Endodermal cell (in vitro differentiated cells): ENCODE measurements around the gene AMPH. TPM values are rescaled to one million over a fixed set of nuclear protein-coding genes. Genes with fewer than 3 reads are reported as not detected.

Source experiments
- DNase-seq: peaks from one replicate; pipeline ENCODE4 v3.0.0-alpha.2; 2017
- H3K27ac ChIP-seq: 2 replicates; pipeline ENCODE4 v1.5.1; 2013; ENCODE audit warnings: mild to moderate bottlenecking, low read depth, low read length, moderate library complexity
- H3K27me3 ChIP-seq: 2 replicates; pipeline ENCODE4 v1.6.1; 2013; ENCODE audit warnings: mild to moderate bottlenecking, low read length, moderate library complexity; ENCODE audit not compliant: insufficient read depth, control insufficient read depth, poor library complexity, severe bottlenecking
- H3K36me3 ChIP-seq: 2 replicates; pipeline ENCODE4 v1.7.0; 2013; ENCODE audit warnings: mild to moderate bottlenecking, low read length, moderate library complexity; ENCODE audit not compliant: control insufficient read depth, insufficient read depth
- H3K4me1 ChIP-seq: one replicate; pipeline ENCODE4 v1.7.0; 2013; ENCODE audit warnings: low read length; ENCODE audit not compliant: control insufficient read depth, insufficient read depth
- H3K4me3 ChIP-seq: 2 replicates; pipeline ENCODE4 v1.5.1; 2013; ENCODE audit warnings: mild to moderate bottlenecking, low read length, moderate library complexity
- H3K9ac ChIP-seq: 2 replicates; pipeline ENCODE4 v1.6.1; 2013; ENCODE audit warnings: mild to moderate bottlenecking, low read length, moderate library complexity; ENCODE audit not compliant: poor library complexity, severe bottlenecking; ENCODE audit errors: extremely low read depth
- H3K9me3 ChIP-seq: 2 replicates; pipeline ENCODE4 v1.6.1; 2013; ENCODE audit warnings: mild to moderate bottlenecking, low read length, moderate library complexity; ENCODE audit not compliant: control insufficient read depth
- H3K27ac Mint-ChIP-seq: 2 replicates; pipeline ENCODE4 v1.8.0; 2020; ENCODE audit warnings: mixed read lengths
- H3K27me3 Mint-ChIP-seq: 2 replicates; pipeline ENCODE4 v1.8.0; 2021; ENCODE audit warnings: mild to moderate bottlenecking, mixed read lengths; ENCODE audit not compliant: insufficient read depth
- H3K36me3 Mint-ChIP-seq: 2 replicates; pipeline ENCODE4 v1.8.0; 2020; ENCODE audit warnings: low read depth, mixed read lengths
- H3K4me1 Mint-ChIP-seq: 2 replicates; pipeline ENCODE4 v1.8.0; 2020; ENCODE audit warnings: mixed read lengths
- H3K4me3 Mint-ChIP-seq: 2 replicates; pipeline ENCODE4 v1.8.0; 2020; ENCODE audit warnings: mild to moderate bottlenecking, moderate library complexity, mixed read lengths
- H3K9me3 Mint-ChIP-seq: 2 replicates; pipeline ENCODE4 v1.8.0; 2020; ENCODE audit warnings: mild to moderate bottlenecking, mixed read lengths
- CTCF ChIP-seq: fragments of 200-600 bp; sonication (generic); conservative IDR thresholded peaks from 2 replicates; pipeline ENCODE4 v1.5.0; 2021; ENCODE audit warnings: antibody characterized with exemption, mild to moderate bottlenecking
- WGBS, 2 experiments: methylation state at CpG; one replicate each; pipeline versions ENCODE4 v1.1.5 to v1.1.7; 2013; ENCODE audit warnings: missing lambda C conversion rate in 2 of 2, mixed read lengths in 1 of 2; ENCODE audit not compliant: insufficient coverage in 1 of 2, insufficient read length in 1 of 2; 5-methylcytosine and 5-hydroxymethylcytosine counted together
- total RNA-seq, 2 donors: library from RNA; stranded (reverse); fragmentation: NEBNext Ultra II Directional in 1 of 2; extraction: Animal tissue kit (Norgen Biotek cat#: 25700) in 1 of 2; gene quantifications; 2 replicates in 1 of 2; 3 replicates in 1 of 2; pipeline ENCODE4 v1.2.1, GENCODE V29; 2021

The AMPH gene
- total RNA-seq, 2 donors from 2014 or later, result 3.5 to 5.5 TPM

GRCh38 chr7:38628630-38629385 is 2.4 kb downstream of the AMPH start:
- 77 to 83% methylated on average over 1 to 5 of the region's 5 CpGs for WGBS, 2 experiments
- peaks cover 3% of the 10 kb centered on the region for H3K9me3 Mint-ChIP-seq
- H3K4me1 Mint-ChIP-seq, result no peaks in the 10 kb centered on the region
- no peak for TF ChIP-seq CTCF
- no peak overlapping the region for H3K27ac Mint-ChIP-seq
- DNase-seq, result no peak
- no peak overlapping the region for H3K4me3 Mint-ChIP-seq
- H3K9me3 ChIP-seq, result no peaks in the 10 kb centered on the region
- H3K27ac ChIP-seq, result no peak overlapping the region
- H3K4me3 ChIP-seq, result no peak overlapping the region
- peaks cover 55% of the 10 kb centered on the region for H3K27me3 Mint-ChIP-seq
- H3K4me1 ChIP-seq, result no peaks in the 10 kb centered on the region
- no peaks in the 10 kb centered on the region for H3K36me3 ChIP-seq
- no peak overlapping the region for H3K9ac ChIP-seq
- H3K36me3 Mint-ChIP-seq, result no peaks in the 10 kb centered on the region
- H3K27me3 ChIP-seq, result peaks cover 47% of the 10 kb centered on the region

GRCh38 chr7:38625866-38626265 is 5.3 kb downstream of the AMPH start:
- Mint-ChIP-seq H3K27ac (no peak overlapping the region), H3K27me3 (peaks cover 29% of the 10 kb centered on the region)
- no peak for DNase-seq

GRCh38 chr7:38615665-38616064 is 15.5 kb downstream of the AMPH start:
- Histone ChIP-seq H3K36me3 (no peaks in the 10 kb centered on the region), H3K27ac (no peak overlapping the region), H3K4me3 (no peak overlapping the region), H3K4me1 (no peaks in the 10 kb centered on the region), H3K27me3 (no peaks in the 10 kb centered on the region), H3K9ac (no peak overlapping the region), H3K9me3 (no peaks in the 10 kb centered on the region)
- no peak for DNase-seq
- Mint-ChIP-seq H3K27me3 (peaks cover 5% of the 10 kb centered on the region), H3K27ac (no peak overlapping the region), H3K36me3 (no peaks in the 10 kb centered on the region), H3K9me3 (no peaks in the 10 kb centered on the region), H3K4me3 (no peak overlapping the region), H3K4me1 (no peaks in the 10 kb centered on the region)
- TF ChIP-seq CTCF, result no peak
- 78 to 83% methylated on average over 1 to 2 of the region's 2 CpGs for WGBS, 2 experiments

More at GRCh38 chr7:38625866-38626265, 5.3 kb downstream of the AMPH start:
- H3K27me3 ChIP-seq, result peaks cover 28% of the 10 kb centered on the region
- no peaks in the 10 kb centered on the region for H3K4me1 ChIP-seq
- H3K9me3 ChIP-seq, result no peaks in the 10 kb centered on the region
- no peak overlapping the region for H3K4me3 ChIP-seq
- no peak overlapping the region for H3K9ac ChIP-seq
- Mint-ChIP-seq H3K9me3 (peaks cover 3% of the 10 kb centered on the region), H3K36me3 (no peaks in the 10 kb centered on the region), H3K4me3 (no peak overlapping the region), H3K4me1 (no peaks in the 10 kb centered on the region)
- no peak for TF ChIP-seq CTCF
- H3K36me3 ChIP-seq, result no peaks in the 10 kb centered on the region
- no peak overlapping the region for H3K27ac ChIP-seq
